GM19324 (cell line): ENCODE measurements around the gene FKBP5.

ENCODE experiments used
- ATAC-seq: cut with Tn5 transposase; IDR thresholded peaks from one replicate; pipeline ENCODE4 v1.9.1; 2021; ENCODE audit warnings: mild to moderate bottlenecking, moderate library complexity; ENCODE audit not compliant: unreplicated experiment, low FRiP score

FKBP5 gene

GRCh38 chr6:35668096-35668495 lies 20.6 kb downstream of the FKBP5 start:
- ATAC-seq: no peak

DNA sequence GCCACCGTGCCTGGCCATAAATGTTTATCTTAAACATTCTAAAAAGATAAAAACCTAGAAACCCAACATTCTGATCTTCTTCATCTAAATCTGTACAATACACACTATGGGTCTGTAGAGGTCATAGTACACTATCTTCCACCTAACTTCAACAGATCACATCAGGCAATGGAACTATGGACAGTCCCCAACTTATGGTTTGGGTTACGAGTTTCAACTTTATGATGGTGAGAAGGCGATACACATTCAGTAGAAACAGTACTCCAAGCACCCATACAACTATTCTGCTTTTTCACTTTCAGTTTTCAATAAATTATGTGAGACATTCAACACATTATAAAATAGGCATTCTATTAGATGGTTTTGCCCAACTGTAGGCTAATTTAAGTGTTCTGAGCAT lies 23.1 kb downstream of the FKBP5 start:
- ATAC-seq: no peak

DNA sequence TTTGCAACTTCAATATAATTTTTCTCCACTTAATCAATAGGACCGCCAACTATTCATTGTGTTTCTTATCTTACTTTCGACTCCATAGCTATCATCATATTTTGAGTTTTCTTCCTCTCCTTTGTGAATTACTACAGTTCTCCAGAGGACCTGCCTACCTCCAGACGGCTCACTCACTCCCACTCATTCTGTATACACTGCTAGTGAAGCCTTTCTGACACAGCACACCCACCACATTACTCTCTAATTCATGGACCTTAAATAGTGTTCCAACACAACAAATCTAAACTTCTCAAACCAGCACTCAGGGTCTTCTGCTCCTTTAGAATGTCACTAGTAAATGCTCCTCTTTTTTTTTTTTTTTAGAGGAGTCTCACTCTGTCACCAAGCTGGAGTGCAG lies 23.8 kb downstream of the FKBP5 start:
- no peak for ATAC-seq

DNA sequence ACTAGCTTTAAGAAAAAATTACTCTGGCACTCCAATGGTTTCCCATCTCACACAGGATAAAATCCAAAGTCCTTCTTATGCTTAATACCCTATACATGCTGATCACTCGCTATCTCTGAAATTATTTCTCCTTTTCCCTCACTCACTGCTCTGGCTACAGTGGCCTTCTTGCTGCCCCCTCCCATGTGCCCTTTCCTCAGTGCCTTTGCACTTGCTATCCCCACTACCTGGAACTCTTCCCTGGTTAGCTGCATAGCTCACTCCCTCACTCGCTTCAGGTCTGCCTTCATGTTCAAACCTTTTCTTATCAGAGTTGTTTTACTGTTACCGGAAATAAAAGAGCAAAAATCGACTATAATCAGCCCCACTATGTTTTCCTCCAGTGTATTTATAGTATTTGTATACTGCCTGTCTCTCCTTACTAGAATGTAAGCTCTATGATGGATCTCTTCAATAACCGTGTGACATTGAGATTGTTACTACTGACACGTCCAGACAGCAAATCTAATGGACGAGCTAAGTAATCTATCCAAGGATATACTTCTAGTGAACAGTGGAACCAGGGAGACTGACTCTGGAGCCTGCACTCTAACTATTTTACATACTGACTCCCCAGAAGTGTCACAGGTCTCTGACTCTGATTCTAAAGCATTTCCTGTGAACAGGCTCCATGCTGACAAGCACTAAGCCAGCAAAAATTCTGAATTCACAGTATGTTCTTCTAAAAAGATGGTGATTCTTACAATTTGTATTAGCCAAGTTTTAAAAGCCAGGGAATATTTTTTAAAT lies 25.1 kb downstream of the FKBP5 start:
- ATAC-seq: no peak

DNA sequence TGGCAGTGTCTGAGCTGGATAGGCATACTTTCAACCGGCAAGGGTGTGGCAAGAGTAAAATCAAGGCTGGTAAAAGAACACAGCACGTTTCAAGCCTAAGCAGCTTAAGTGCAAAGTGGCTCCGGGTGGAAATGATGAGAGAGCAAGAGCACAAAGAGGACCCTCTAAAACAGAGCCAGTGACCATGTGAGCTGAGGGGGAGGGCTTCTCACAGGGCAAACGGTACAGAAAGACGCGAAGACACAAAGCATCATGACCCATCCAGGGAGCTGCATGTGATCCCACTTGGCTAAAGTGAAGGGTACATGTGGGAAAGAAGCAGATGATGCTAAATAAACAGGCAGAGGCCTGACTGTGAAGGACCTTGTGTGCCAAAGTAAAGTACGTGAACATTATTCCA lies 25.7 kb downstream of the FKBP5 start:
- ATAC-seq: no peak

DNA sequence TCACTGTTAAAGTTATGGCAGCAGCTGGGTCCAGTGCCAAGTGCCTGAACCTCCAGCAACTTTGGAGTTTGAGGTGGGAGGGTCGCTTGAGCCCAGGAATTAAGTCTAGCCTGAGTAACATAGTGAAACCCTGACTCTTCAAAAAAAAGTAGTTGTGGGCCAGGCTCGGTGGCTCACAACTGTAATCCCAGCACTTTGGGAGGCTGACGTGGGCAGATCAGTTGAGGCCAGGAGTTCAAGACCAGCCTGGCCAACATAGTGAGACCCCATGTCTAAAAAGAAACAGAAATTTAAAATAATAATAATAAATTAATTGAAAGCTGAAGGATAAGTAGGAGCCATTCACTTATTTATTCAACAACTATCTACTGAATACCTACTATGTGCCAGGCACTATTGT lies 33.8 kb downstream of the FKBP5 start:
- ATAC-seq: no peak

- no peak for ATAC-seq
Observed at GRCh38 chr6:35651244-35651643, 37.5 kb downstream of the FKBP5 start.

- ATAC-seq: no peak
Observed at GRCh38 chr6:35650015-35650414, 38.7 kb downstream of the FKBP5 start.

DNA sequence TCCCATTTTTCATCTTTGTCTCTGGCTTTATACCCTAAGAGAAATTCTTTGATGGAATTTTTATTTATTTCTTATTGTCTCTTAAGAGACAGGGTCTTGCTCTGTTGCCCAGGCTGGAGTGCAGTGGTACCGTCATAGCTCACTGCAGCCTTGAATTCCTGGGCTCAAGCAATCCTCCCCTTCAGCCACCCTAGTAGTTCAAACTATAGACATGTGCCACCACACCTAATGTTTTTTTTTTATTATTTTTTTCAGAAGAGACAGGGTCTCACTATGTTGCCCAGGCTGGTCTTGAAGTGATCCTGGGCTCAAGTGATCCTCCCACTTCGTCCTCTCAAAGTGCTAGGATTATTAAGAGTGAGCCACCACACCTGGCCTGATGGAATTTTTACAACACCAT lies 40.5 kb downstream of the FKBP5 start:
- ATAC-seq: no peak

DNA sequence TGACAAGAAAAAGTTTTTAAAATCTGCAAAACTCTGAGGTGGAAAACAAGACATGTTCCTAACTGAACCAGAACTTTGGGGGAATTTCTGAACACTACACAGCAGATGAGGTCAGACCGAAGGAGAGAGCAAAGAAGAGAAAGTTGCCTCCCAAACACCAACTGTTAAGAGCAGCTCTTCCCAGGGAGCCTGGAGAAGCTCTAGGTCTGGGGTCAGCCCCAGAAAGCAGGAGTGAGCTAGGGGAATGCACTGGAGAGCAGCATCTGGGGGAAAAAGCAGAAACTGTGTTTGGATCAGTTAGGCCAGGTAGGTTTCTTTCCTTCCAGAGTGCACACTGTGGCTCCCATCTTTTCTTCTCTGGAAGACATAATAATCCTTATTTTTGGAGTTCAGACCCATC lies 41.3 kb downstream of the FKBP5 start:
- ATAC-seq: no peak

DNA sequence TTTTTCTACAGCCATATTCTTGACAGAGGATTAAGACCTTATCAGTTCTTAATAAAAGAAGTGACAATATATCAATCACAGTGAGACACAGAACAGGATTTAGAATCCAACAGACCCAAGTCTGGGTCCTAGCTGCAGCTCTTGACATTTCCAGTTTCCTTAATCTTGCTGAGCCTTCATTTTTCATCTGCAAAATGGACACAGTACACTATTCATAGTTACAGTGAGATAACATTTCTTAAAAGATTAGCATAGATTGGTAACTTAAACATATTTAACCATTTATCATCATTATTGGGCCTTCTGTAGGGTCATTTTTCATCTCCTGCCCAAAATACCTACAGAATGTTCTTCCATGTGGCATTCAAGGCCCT lies 45.6 kb downstream of the FKBP5 start:
- no peak for ATAC-seq

DNA sequence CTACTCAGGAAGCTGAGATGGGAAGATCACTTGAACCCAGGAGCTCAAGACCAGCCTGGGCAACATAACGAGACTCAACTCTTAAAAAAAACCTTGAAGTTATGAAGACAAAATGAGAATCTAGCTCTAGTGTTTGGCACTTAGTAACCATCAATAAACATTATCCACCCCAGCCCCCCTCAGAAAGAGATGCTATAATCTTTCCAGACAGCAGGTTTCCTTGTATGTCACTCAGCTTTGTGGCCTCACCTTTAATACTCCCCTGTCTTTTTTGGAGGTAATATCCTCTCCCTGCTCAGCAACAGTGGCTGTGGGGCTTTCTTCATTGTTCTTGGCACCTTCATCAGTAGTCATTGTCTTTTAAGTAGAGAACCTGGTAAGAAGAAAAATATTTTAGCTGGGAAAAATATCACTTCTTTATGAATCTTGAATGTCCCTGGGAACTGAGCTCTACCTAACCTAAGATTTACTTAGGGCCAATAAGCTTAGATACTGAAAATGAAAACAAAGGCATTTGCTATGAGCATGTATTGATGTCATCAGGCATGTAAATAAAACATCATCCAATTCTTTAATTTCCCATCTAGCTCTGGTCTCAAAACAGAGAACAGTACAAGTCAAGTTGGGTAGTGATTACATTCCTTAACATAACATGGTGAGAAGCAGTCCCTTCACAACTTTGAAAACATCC lies 46.1 kb downstream of the FKBP5 start:
- no peak for ATAC-seq

GRCh38 chr6:35640017-35640664 lies 48.6 kb downstream of the FKBP5 start:
- no peak for ATAC-seq

GRCh38 chr6:35638679-35639078 lies 50.0 kb downstream of the FKBP5 start:
- no peak for ATAC-seq

- ATAC-seq: no peak
Observed at GRCh38 chr6:35637911-35638310, 50.8 kb downstream of the FKBP5 start.

- ATAC-seq: no peak
Observed at GRCh38 chr6:35635601-35636597, 52.8 kb downstream of the FKBP5 start.

GRCh38 chr6:35634316-35634715 lies 54.4 kb downstream of the FKBP5 start:
- no peak for ATAC-seq

- ATAC-seq: no peak
Observed at GRCh38 chr6:35633579-35634089, 55.1 kb downstream of the FKBP5 start.

DNA sequence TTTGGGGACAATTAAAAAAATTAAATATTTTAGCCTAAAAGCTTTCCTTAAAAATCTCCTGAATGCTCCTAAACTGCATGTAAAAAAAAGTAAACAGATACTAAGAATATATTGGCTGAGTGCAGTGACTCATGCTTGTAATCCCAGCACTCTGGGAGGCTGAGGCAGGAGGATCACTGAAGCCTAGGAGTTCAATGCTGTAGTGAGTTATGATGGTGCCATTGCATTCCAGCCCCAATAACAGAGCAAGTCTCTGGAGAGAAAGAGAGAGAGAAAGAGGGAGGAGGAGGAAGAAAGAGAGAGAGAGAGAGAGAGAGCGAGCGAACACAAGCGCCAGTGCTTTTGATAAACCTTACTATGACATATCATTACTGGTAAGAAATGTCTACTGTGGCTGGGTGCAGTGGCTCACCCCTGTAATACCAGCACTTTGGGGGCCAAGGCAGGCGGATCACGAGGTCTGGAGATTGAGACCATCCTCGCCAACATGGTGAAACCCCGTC lies 58.8 kb downstream of the FKBP5 start:
- ATAC-seq: no peak

- ATAC-seq: no peak
Observed at GRCh38 chr6:35626401-35626800, 62.3 kb downstream of the FKBP5 start.
